ENCODE measurements around the gene TMEM254.
A peak's percentile ranks its signal among the peaks of the same experiment; 100 is the strongest.
"Not testable (repeated sequence)": the region's sequence is repeated elsewhere in the genome, so short reads cannot be mapped to it uniquely, and the experiment has no call there.

TMEM254 gene

DNA sequence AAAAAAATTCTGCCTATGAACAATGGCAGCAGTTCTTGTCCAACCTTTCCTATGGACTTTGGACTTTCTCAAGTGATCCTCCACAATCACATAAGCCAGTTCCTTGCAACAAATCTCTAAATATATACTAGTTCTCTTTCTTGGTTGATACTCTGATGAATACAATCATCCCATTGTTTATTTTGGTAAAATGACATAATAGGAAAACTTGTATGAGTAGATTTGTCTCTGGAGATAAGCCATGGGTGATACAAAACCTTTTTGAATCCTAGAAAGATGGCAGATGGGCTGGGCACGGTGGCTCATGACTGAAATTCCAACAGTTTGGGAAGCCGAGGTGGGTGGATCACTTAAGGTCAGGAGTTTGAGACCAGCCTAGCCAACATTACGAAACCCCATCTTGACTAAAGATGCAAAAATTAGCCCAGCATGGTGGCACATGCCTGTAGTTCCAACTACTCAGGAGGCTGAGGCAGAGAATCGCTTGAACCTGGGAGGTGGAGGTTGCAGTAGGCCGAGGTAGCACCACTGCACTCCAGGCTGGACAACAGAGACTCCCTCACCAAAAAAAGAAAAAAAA lies 41.5 kb upstream of the TMEM254 start:
- H4K20me1 ChIP-seq (ENCODE audit: control insufficient read depth, insufficient read depth, low read depth, low read length); H3K27ac ChIP-seq (ENCODE audit: low read depth, low read length); H3K79me2 ChIP-seq (ENCODE audit: control insufficient read depth, low read length); H3K4me2 ChIP-seq (ENCODE audit: low read length); H3K9me3 ChIP-seq (ENCODE audit: control insufficient read depth, insufficient read depth, low read length); H3K27me3 ChIP-seq (ENCODE audit: control insufficient read depth, low read length); H3K9me2 ChIP-seq (replicated peaks; ENCODE audit: control insufficient read depth, low read length); H3K36me3 ChIP-seq (ENCODE audit: control insufficient read depth, low read length); H3K4me1 ChIP-seq (ENCODE audit: control insufficient read depth, low read length); H3F3A ChIP-seq (ENCODE audit: control insufficient read depth, insufficient read depth); H3K4me3 ChIP-seq (ENCODE audit: low read length): not testable (repeated sequence)

- not testable (repeated sequence) for H3F3A ChIP-seq (ENCODE audit: control insufficient read depth, insufficient read depth); H3K27me3 ChIP-seq (ENCODE audit: control insufficient read depth, low read length); H3K4me3 ChIP-seq (ENCODE audit: low read length); H3K4me1 ChIP-seq (ENCODE audit: control insufficient read depth, low read length); H3K9me2 ChIP-seq (replicated peaks; ENCODE audit: control insufficient read depth, low read length); H3K4me2 ChIP-seq (ENCODE audit: low read length); H3K36me3 ChIP-seq (ENCODE audit: control insufficient read depth, low read length); H3K9me3 ChIP-seq (ENCODE audit: control insufficient read depth, insufficient read depth, low read length); H4K20me1 ChIP-seq (ENCODE audit: control insufficient read depth, insufficient read depth, low read depth, low read length); H3K79me2 ChIP-seq (ENCODE audit: control insufficient read depth, low read length); H3K27ac ChIP-seq (ENCODE audit: low read depth, low read length)
These were observed 40.2 kb upstream of the TMEM254 start for GRCh38 chr10:80038226-80038625.

GRCh38 chr10:80041162-80041561 lies 37.3 kb upstream of the TMEM254 start:
- H3K27me3 ChIP-seq (ENCODE audit: control insufficient read depth, low read length), result no peaks in the 10 kb centered on the region
- TF ChIP-seq CTCF (IDR thresholded peaks at IDR 0.05; ENCODE audit: low read depth, low read length, poor library complexity, severe bottlenecking) (no peak), EZH2phosphoT487 (IDR thresholded peaks at IDR 0.05; ENCODE audit: borderline replicate concordance, low read length) (no peak)
- H3K27ac ChIP-seq (ENCODE audit: low read depth, low read length), result no peak overlapping the region
- no peaks in the 10 kb centered on the region for H4K20me1 ChIP-seq (ENCODE audit: control insufficient read depth, insufficient read depth, low read depth, low read length)
- no peaks in the 10 kb centered on the region for H3F3A ChIP-seq (ENCODE audit: control insufficient read depth, insufficient read depth)
- H3K4me1 ChIP-seq (ENCODE audit: control insufficient read depth, low read length), result no peaks in the 10 kb centered on the region
- no peak overlapping the region for H3K4me2 ChIP-seq (ENCODE audit: low read length)
- H3K4me3 ChIP-seq (ENCODE audit: low read length), result no peak overlapping the region
- H3K36me3 ChIP-seq (ENCODE audit: control insufficient read depth, low read length), result no peaks in the 10 kb centered on the region
- H3K79me2 ChIP-seq (ENCODE audit: control insufficient read depth, low read length), result no peaks in the 10 kb centered on the region
- no peaks in the 10 kb centered on the region for H3K9me3 ChIP-seq (ENCODE audit: control insufficient read depth, insufficient read depth, low read length)
- no peaks in the 10 kb centered on the region for H3K9me2 ChIP-seq (replicated peaks; ENCODE audit: control insufficient read depth, low read length)

DNA sequence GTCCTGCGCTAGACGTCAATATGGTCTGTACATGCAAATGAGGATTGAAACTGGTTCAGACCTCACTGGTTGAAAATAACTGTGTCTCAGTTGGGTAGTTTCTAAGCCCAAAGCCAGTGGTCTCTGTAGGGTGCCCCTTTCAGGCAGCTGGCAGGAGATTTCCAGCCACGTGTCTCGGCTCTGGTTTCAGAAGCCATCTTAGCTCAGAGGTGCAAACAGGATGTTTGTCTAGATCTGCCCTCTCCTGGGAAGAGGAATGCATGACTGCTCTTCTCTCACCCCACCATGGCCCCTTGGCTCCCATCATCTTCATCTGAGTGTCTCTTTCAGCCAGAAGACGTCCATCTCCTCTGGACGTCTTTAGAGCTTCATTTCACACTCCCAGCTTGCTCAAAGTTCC lies 33.5 kb upstream of the TMEM254 start:
- not testable (repeated sequence) for H3K9me2 ChIP-seq (replicated peaks; ENCODE audit: control insufficient read depth, low read length); H4K20me1 ChIP-seq (ENCODE audit: control insufficient read depth, insufficient read depth, low read depth, low read length); H3K4me3 ChIP-seq (ENCODE audit: low read length); H3K4me2 ChIP-seq (ENCODE audit: low read length); H3K27ac ChIP-seq (ENCODE audit: low read depth, low read length); H3K27me3 ChIP-seq (ENCODE audit: control insufficient read depth, low read length); H3K4me1 ChIP-seq (ENCODE audit: control insufficient read depth, low read length); H3K79me2 ChIP-seq (ENCODE audit: control insufficient read depth, low read length); H3F3A ChIP-seq (ENCODE audit: control insufficient read depth, insufficient read depth); H3K9me3 ChIP-seq (ENCODE audit: control insufficient read depth, insufficient read depth, low read length); H3K36me3 ChIP-seq (ENCODE audit: control insufficient read depth, low read length)

DNA sequence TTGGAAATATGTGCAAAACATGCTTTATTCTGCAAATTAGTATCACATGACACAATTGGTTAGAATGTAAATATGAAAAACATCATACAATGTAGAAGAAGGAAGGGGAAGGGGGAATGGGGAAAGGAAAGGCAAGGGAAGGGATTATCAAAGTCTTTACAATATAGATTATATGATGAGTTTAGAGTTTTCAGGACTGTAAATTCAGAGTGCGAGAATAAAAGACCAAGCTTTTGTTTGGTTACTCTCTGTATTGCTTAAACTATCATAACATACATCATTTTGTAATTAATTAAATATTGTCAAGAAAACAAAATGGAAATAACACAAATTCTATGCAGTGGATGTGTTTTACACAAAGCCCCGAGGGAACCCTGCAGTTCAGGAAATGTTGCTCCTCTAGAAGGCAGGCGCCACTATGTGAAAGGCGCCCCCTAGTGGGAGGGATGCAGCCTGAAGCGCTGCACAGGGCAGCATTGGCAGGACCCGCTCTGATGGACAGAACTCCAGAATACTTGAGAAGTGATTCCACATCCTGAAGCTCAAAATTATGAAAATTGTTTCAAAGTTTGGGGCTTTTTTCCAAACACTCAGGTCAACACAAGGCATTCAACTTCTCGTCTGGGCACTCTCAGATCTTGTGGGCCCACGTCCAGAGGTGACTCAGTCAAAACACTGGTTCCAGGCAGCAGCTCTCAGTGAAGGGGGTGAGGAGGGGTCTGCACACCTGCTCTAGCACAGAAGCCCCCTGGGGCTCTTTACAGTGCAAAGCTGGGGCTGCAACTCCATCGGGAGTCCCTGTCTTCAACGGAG lies 31.6 kb upstream of the TMEM254 start:
- Histone ChIP-seq H4K20me1 (ENCODE audit: control insufficient read depth, insufficient read depth, low read depth, low read length) (no peaks in the 10 kb centered on the region), H3K4me1 (ENCODE audit: control insufficient read depth, low read length) (no peaks in the 10 kb centered on the region), H3F3A (ENCODE audit: control insufficient read depth, insufficient read depth) (no peaks in the 10 kb centered on the region), H3K36me3 (ENCODE audit: control insufficient read depth, low read length) (no peaks in the 10 kb centered on the region), H3K27me3 (ENCODE audit: control insufficient read depth, low read length) (no peaks in the 10 kb centered on the region), H3K27ac (ENCODE audit: low read depth, low read length) (no peak overlapping the region), H3K4me3 (ENCODE audit: low read length) (no peak overlapping the region), H3K79me2 (ENCODE audit: control insufficient read depth, low read length) (no peaks in the 10 kb centered on the region), H3K9me3 (ENCODE audit: control insufficient read depth, insufficient read depth, low read length) (no peaks in the 10 kb centered on the region), H3K4me2 (ENCODE audit: low read length) (no peak overlapping the region), H3K9me2 (replicated peaks; ENCODE audit: control insufficient read depth, low read length) (no peaks in the 10 kb centered on the region)
- TF ChIP-seq CTCF (IDR thresholded peaks at IDR 0.05; ENCODE audit: low read depth, low read length, poor library complexity, severe bottlenecking) (peak; percentile 94), EZH2phosphoT487 (IDR thresholded peaks at IDR 0.05; ENCODE audit: borderline replicate concordance, low read length) (no peak)
